Stimulated activated naive CD8-positive, alpha-beta T cell treated with anti-CD3 and anti-CD28 coated beads, Interleukin-15, Interleukin-2, amounts not matched to agents 100 ng/mL and 50 ng/mL, for 24 hours (primary cell): ENCODE data around the gene ZPR1.

Source experiments
- H3K27ac Mint-ChIP-seq: one replicate; pipeline ENCODE4 v1.8.0; 2021; ENCODE audit warnings: mild to moderate bottlenecking, mixed read lengths
- H3K27me3 Mint-ChIP-seq: one replicate; pipeline ENCODE4 v1.8.0; 2021; ENCODE audit warnings: mixed read lengths
- H3K36me3 Mint-ChIP-seq: one replicate; pipeline ENCODE4 v1.8.0; 2021; ENCODE audit warnings: low read depth, mixed read lengths
- H3K4me1 Mint-ChIP-seq: one replicate; pipeline ENCODE4 v1.8.0; 2021; ENCODE audit warnings: low read depth, mixed read lengths
- H3K4me3 Mint-ChIP-seq: one replicate; pipeline ENCODE4 v1.8.0; 2021; ENCODE audit warnings: mild to moderate bottlenecking, mixed read lengths
- H3K9me3 Mint-ChIP-seq: one replicate; pipeline ENCODE4 v1.8.0; 2021; ENCODE audit warnings: mixed read lengths

Gene ZPR1

GRCh38 chr11:116827461-116827860 is 39.6 kb upstream of the ZPR1 start:
- no peak overlapping the region for H3K27ac Mint-ChIP-seq
- H3K27me3 Mint-ChIP-seq, result no peaks in the 10 kb centered on the region
- no peaks in the 10 kb centered on the region for H3K36me3 Mint-ChIP-seq
- no peak overlapping the region for H3K4me3 Mint-ChIP-seq
- H3K4me1 Mint-ChIP-seq, result no peaks in the 10 kb centered on the region
- H3K9me3 Mint-ChIP-seq, result no peaks in the 10 kb centered on the region

DNA sequence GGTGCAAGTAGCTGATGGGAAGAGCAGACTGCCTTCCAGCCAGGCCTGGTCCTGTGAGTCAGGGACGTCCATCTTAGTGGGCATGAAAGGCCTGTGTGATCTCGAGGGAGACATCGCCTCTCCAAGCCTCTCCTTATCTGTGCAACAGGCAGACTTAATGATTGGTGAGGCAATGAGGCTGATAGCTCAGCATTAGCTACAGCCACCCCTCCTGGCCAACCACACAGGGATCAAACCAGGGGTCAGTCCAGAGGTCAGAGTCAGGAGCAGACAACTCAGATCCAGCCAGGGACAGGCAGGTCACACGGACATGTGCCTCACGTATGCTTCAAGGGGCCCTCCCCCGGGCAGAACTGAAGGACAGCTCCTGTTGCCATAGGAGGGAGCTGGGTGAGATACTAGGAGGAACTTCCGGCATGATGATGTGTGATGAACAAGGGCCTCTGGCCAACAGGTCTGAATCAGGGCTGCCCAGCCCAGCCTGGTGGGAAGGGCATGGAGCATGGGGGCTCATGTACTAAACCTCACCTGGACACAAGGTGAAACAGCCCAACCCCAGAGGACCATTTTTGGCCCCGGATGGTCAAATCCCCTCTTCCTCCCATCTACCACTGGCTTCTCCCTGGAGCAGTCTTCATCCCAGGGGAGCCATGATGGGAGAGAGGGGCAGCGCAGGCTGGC is 39.1 kb upstream of the ZPR1 start:
- no peaks in the 10 kb centered on the region for H3K4me1 Mint-ChIP-seq
- no peaks in the 10 kb centered on the region for H3K27me3 Mint-ChIP-seq
- H3K27ac Mint-ChIP-seq, result no peak overlapping the region
- H3K9me3 Mint-ChIP-seq, result no peaks in the 10 kb centered on the region
- H3K36me3 Mint-ChIP-seq, result no peaks in the 10 kb centered on the region
- H3K4me3 Mint-ChIP-seq, result no peak overlapping the region

DNA sequence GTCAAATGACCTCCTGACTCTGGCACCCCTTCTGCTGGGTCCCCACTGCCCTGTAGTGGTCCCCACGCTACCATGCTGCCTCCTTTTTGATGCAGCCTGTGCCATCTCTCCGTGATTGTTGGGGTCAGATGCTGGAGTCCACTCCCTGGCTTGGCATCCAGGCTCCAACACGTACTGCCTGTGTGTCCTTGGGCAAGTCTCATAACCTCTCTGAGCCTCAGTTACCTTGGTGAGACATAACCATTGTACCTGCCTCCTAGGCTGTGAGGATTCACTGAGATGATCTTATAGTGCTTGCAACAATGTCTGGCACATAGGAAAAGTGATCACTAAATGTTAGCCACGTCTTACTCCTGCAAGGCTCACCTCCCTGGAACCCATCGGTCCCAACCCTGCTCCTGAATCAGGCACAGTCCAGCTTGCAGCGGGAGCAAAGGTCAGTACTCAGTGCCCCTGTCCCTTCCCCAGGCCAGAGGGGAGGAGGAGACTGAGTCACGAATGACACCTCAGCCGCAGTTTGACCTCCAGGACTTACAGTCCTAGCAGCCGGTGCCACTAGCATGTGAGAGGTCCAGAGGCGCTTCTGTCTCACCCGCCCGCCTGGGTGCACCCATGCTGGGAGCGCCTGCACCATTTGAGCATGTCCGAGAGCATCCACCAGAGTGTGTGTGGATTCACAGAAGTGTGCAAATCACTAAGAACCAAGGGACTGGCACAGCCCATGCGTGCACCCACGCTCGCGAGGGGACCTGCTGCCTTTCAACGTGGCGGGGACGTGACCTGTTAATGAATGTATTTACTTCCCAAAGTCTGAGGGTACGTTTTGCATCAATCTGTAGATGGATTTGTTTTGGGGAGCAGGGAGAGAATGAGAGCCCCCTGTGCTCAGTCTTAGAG is 38.3 kb upstream of the ZPR1 start:
- Mint-ChIP-seq H3K4me3 (no peak overlapping the region), H3K27me3 (no peaks in the 10 kb centered on the region), H3K4me1 (no peaks in the 10 kb centered on the region), H3K9me3 (no peaks in the 10 kb centered on the region), H3K27ac (no peak overlapping the region), H3K36me3 (no peaks in the 10 kb centered on the region)

DNA sequence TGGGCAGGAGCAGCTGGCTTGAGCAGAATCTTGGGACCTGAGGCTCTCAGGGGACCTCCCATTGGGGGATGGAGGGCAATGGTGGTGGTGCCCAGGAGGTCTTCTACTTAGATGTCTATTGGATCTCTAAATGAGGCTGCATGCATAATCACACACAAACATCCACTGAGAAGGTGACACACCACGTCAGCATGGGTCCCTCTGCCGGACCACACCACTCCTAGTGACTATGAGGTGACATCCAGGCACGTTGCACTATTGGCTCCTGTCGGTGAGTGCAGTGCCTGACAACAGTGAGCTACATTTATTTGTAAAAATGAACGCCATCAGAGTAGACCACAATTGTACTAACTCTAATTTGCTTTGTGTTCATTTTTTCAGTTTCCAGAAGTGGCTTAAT is 37.6 kb upstream of the ZPR1 start:
- Mint-ChIP-seq H3K4me1 (no peaks in the 10 kb centered on the region), H3K27me3 (no peaks in the 10 kb centered on the region), H3K27ac (no peak overlapping the region), H3K9me3 (no peaks in the 10 kb centered on the region), H3K4me3 (no peak overlapping the region), H3K36me3 (no peaks in the 10 kb centered on the region)

DNA sequence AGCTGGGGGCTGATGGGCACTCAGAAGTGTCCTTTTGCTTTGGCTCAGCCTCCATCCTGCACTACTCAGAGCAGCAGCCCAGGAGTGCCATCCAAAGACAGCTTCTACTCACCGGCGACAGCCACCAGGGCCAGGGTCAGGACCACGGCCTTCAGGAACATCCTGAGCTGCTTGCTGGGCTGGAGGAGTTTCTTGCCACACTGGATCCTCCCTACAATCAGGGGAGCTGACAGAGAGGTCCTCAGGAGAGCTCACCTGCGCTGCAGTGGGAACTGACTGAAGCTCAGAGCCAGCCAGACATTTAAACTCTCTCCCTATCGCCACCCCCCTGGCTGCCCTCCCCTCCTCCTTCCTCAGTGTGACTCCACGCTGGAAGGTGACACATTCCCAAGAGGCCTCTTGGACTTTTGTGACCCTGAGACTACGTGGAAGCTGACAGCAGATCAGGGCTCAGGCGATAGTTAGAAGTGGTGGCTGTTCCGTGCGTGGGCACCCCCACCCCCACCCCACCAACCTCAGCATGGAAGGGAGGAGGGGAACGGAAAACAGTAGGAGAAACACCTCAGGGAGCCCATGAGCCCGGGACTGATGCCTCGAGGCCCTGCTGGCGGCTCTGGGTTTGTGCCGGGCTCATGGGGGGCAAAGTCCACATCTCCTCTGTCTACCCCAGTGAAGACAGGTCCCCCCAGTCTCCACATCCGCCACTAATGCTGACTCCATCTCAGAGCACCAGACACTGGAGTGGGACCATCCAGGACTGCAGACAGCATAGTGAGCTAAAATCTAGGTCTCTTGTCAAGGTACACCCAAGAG is 35.4 kb upstream of the ZPR1 start, which contains the start of gene APOA4:
Gene APOA4 (minus strand): TSS at position 274 of the 813 bp plus-strand sequence. CDS start 113 bp downstream, at position 161.
- H3K9me3 Mint-ChIP-seq, result no peaks in the 10 kb centered on the region
- no peak within 1 kb of the TSS for H3K4me3 Mint-ChIP-seq
- H3K27ac Mint-ChIP-seq, result no peak within 1 kb of the TSS

GRCh38 chr11:116822575-116822974 is 34.8 kb upstream of the ZPR1 start:
- Mint-ChIP-seq H3K27ac (no peak overlapping the region), H3K4me3 (no peak overlapping the region), H3K4me1 (no peaks in the 10 kb centered on the region), H3K36me3 (no peaks in the 10 kb centered on the region), H3K27me3 (no peaks in the 10 kb centered on the region), H3K9me3 (no peaks in the 10 kb centered on the region)

More for the DNA sequence above, 35.4 kb upstream of the ZPR1 start, which contains the start of gene APOA4:
- Mint-ChIP-seq H3K4me1 (no peaks in the 10 kb centered on the region), H3K36me3 (no peaks in the 10 kb centered on the region), H3K27me3 (no peaks in the 10 kb centered on the region)

- H3K27me3 Mint-ChIP-seq, result no peaks in the 10 kb centered on the region
- no peak overlapping the region for H3K4me3 Mint-ChIP-seq
- H3K27ac Mint-ChIP-seq, result no peak overlapping the region
- H3K4me1 Mint-ChIP-seq, result no peaks in the 10 kb centered on the region
- H3K36me3 Mint-ChIP-seq, result no peaks in the 10 kb centered on the region
- no peaks in the 10 kb centered on the region for H3K9me3 Mint-ChIP-seq
Measured at GRCh38 chr11:116821050-116821918, 33.5 kb upstream of the ZPR1 start.

- H3K4me3 Mint-ChIP-seq, result no peak overlapping the region
Measured at GRCh38 chr11:116819049-116819448, 31.2 kb upstream of the ZPR1 start.

DNA sequence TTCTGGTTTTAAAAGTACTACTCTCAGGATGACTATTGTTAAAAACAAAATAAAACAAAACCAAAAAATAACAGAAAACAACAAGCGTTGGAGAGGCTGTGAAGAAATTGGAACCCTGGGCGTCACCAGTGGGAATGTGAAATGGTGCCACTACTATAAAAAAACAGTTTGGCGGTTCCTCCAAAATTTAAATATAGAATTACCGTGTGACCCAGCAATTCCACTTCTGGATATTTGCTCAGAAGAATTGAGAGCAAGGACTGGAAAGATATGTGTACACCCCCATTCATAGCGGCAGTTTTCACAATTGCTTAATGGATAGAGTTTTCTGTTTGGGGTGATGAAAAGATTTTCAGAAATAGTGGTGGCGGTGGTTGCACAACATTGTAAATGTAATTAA is 26.7 kb upstream of the ZPR1 start:
- Mint-ChIP-seq H3K4me3 (no peak overlapping the region), H3K4me1 (no peaks in the 10 kb centered on the region)

More at GRCh38 chr11:116819049-116819448, 31.2 kb upstream of the ZPR1 start:
- Mint-ChIP-seq H3K36me3 (no peaks in the 10 kb centered on the region), H3K27ac (no peak overlapping the region), H3K4me1 (no peaks in the 10 kb centered on the region), H3K9me3 (no peaks in the 10 kb centered on the region), H3K27me3 (no peaks in the 10 kb centered on the region)

GRCh38 chr11:116813781-116814471 is 26.1 kb upstream of the ZPR1 start:
- Mint-ChIP-seq H3K4me1 (no peaks in the 10 kb centered on the region), H3K36me3 (no peaks in the 10 kb centered on the region), H3K4me3 (no peak overlapping the region), H3K27ac (no peak overlapping the region), H3K27me3 (no peaks in the 10 kb centered on the region), H3K9me3 (no peaks in the 10 kb centered on the region)

More for the DNA sequence above, 26.7 kb upstream of the ZPR1 start:
- no peaks in the 10 kb centered on the region for H3K36me3 Mint-ChIP-seq
- H3K27ac Mint-ChIP-seq, result no peak overlapping the region
- H3K27me3 Mint-ChIP-seq, result no peaks in the 10 kb centered on the region
- H3K9me3 Mint-ChIP-seq, result no peaks in the 10 kb centered on the region

DNA sequence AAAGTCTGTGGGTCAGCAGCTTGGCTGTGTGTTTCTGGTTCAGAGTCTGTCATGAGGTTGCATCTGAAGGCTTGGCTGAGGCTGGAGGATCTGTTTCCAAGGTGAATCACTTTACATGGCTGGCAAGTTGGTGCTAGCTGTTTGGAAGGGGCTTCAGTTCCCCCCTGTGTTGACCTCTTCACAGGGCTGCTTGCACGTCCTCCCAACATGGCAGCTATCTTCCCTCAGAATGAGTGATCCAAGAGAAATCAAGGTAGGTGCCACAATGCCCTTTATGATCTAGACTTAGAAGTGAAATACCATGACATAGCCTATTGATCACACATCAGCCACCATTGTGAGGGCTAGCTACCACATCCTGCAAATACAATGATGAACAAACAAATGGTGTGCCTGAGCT is 25.3 kb upstream of the ZPR1 start:
- H3K4me3 Mint-ChIP-seq, result no peak overlapping the region
- no peaks in the 10 kb centered on the region for H3K4me1 Mint-ChIP-seq
- no peaks in the 10 kb centered on the region for H3K9me3 Mint-ChIP-seq
- H3K27me3 Mint-ChIP-seq, result no peaks in the 10 kb centered on the region
- no peak overlapping the region for H3K27ac Mint-ChIP-seq
- no peaks in the 10 kb centered on the region for H3K36me3 Mint-ChIP-seq

DNA sequence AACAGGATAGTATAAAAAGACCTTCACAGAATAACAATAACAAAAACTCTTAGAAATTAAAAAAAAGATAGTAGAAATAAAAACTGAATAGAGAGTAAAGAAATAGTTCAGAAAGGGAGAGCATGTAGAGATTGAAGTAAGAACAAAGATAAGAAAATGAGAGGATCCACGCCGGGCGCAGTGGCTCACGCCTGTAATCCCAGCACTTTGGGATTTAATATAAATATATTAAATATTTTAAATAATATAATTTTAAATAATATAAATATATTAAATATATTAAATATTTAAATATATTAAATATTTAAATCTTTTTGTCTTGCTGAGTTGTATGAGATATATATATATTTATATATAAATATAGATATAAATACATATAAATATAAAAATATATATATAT is 24.3 kb upstream of the ZPR1 start:
- H3K4me1 Mint-ChIP-seq, result no peaks in the 10 kb centered on the region
- H3K4me3 Mint-ChIP-seq, result no peak overlapping the region
- H3K36me3 Mint-ChIP-seq, result no peaks in the 10 kb centered on the region
- H3K27ac Mint-ChIP-seq, result no peak overlapping the region
- H3K9me3 Mint-ChIP-seq, result no peaks in the 10 kb centered on the region
- H3K27me3 Mint-ChIP-seq, result no peaks in the 10 kb centered on the region

DNA sequence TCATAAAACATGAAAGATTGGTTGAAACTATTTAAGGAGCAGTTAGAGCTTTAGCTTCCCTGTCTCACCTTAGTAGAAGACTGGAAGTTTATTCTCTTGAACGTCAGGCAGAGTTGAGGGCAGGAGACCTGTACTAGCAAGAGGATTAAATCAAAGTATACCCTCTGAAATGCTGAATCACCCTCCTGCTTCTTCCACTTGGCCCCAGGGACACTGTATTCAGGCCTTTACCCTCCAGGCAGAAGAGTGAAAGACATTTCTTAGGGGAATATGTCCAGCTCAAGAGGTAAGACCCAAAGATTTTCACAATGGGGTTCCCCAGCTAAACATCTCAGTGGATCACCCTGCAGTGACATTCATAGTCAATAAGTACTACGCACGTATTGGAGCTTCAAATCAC is 23.4 kb upstream of the ZPR1 start:
- no peak overlapping the region for H3K27ac Mint-ChIP-seq
- no peaks in the 10 kb centered on the region for H3K27me3 Mint-ChIP-seq
- no peaks in the 10 kb centered on the region for H3K9me3 Mint-ChIP-seq
- H3K36me3 Mint-ChIP-seq, result no peaks in the 10 kb centered on the region
- no peaks in the 10 kb centered on the region for H3K4me1 Mint-ChIP-seq
- H3K4me3 Mint-ChIP-seq, result no peak overlapping the region
